DND-41 (cell line): ENCODE measurements around the gene KLC1.

Source experiments
- CTCF ChIP-seq: IDR thresholded peaks from 2 replicates; pipeline ENCODE4 v1.5.1; 2012; ENCODE audit warnings: borderline replicate concordance, low read length, moderate library complexity, mild to moderate bottlenecking; ENCODE audit not compliant: poor library complexity, severe bottlenecking; ENCODE audit errors: extremely low read depth
- EZH2 ChIP-seq: IDR thresholded peaks from 3 replicates; pipeline ENCODE4 v1.6.1; 2012; ENCODE audit warnings: borderline replicate concordance, low read depth, mild to moderate bottlenecking, moderate library complexity, low read length, inconsistent platforms; ENCODE audit not compliant: severe bottlenecking

GRCh38 chr14:103735439-103735814 lies 106.4 kb downstream of the KLC1 start:
- TF ChIP-seq CTCF (no peak), EZH2 (no peak)
